Lower leg skin (tissue), 3 donors: ENCODE results near the gene PRICKLE2.

Experiments used
- CTCF ChIP-seq, 3 donors: fragments of 450-650 bp; IDR thresholded peaks; one replicate each; pipeline ENCODE4 v1.5.1; 2016; ENCODE audit warnings: antibody characterized with exemption in 3 of 3, mild to moderate bottlenecking in 3 of 3, moderate library complexity in 2 of 3
- POLR2A ChIP-seq, 2 donors: fragments of 450-650 bp; IDR thresholded peaks; one replicate each; pipeline ENCODE4 v1.6.1; 2016 to 2017; ENCODE audit warnings: antibody characterized with exemption in 2 of 2, mild to moderate bottlenecking in 1 of 2, moderate library complexity in 1 of 2

- no peak for TF ChIP-seq POLR2A (IDR thresholded peaks at IDR 0.05)
- no peak for TF ChIP-seq CTCF (IDR thresholded peaks at IDR 0.05)
These were observed 48.7 kb downstream of the PRICKLE2 start for GRCh38 chr3:64176461-64176996.
